B cell (primary cell): ENCODE results near the gene LIMCH1. TPM values are rescaled to one million over a fixed set of nuclear protein-coding genes. Genes with fewer than 3 reads are reported as not detected.

Source experiments
- ATAC-seq: fragments of 200-7000 bp; cut with Tn5 transposase; one replicate; pipeline ENCODE4 v1.10.0; 2021; ENCODE audit warnings: low read depth, mild to moderate bottlenecking, moderate number of reproducible peaks, moderate library complexity
- CTCF ChIA-PET: fragments of 350-600 bp; sonication (Branson Sonifier 250); formaldehyde crosslinking; loops from one replicate; lab custom pipeline; 2021; ENCODE audit warnings: antibody characterized with exemption, inconsistent platforms; lab: Charles Lee
- POLR2A ChIA-PET: fragments of 350-600 bp; sonication (Branson Sonifier 250); formaldehyde crosslinking; loops from one replicate; lab custom pipeline; 2021; ENCODE audit warnings: antibody characterized with exemption; lab: Charles Lee
- DNase-seq: peaks from one replicate; pipeline ENCODE4 v3.0.0; 2013
- H2AFZ ChIP-seq: 2 replicates; pipeline ENCODE4 v1.6.1; 2012; ENCODE audit warnings: mild to moderate bottlenecking, low read depth, low read length; ENCODE audit not compliant: insufficient read depth, poor library complexity, severe bottlenecking
- H3K27ac ChIP-seq, 2 donors: 1 replicate in 1 of 2; 2 replicates in 1 of 2; pipeline ENCODE4 v1.5.1; 2012 to 2013; ENCODE audit warnings: low read length in 2 of 2, mild to moderate bottlenecking in 2 of 2, moderate library complexity in 1 of 2
- H3K27me3 ChIP-seq, 4 experiments: fragments of 200-600 bp in 1 of 4; sonication (generic) in 1 of 4; replicated peaks in 1 of 4; 1 replicate in 2 of 4; 2 replicates in 2 of 4; pipeline versions ENCODE4 v1.6.1 to v1.7.0; 2013 to 2016; ENCODE audit warnings: low read length in 3 of 4, mild to moderate bottlenecking in 2 of 4, mixed read lengths in 1 of 4, moderate library complexity in 1 of 4; ENCODE audit not compliant: insufficient read depth in 4 of 4, control insufficient read depth in 3 of 4; ENCODE audit errors: control extremely low read depth in 1 of 4
- H3K36me3 ChIP-seq, 2 experiments: replicated peaks in 1 of 2; 1 replicate in 1 of 2; 2 replicates in 1 of 2; pipeline versions ENCODE4 v1.6.1 to v1.7.1; 2013; ENCODE audit warnings: low read length in 1 of 2; ENCODE audit not compliant: insufficient read depth in 2 of 2, control insufficient read depth in 1 of 2; ENCODE audit errors: control extremely low read depth in 1 of 2, extremely low read depth in 1 of 2
- H3K4me1 ChIP-seq, 2 donors: fragments of 200-600 bp in 1 of 2; sonication (generic) in 1 of 2; 1 replicate in 1 of 2; 2 replicates in 1 of 2; pipeline versions ENCODE4 v1.5.1 to v1.6.1; 2013 to 2017; ENCODE audit warnings: low read length in 2 of 2; ENCODE audit not compliant: control insufficient read depth in 2 of 2, insufficient read depth in 2 of 2
- H3K4me2 ChIP-seq: replicated peaks from 2 replicates; pipeline ENCODE3; 2012; ENCODE audit warnings: mild to moderate bottlenecking, low read depth, low read length; ENCODE audit not compliant: poor library complexity, severe bottlenecking
- H3K4me3 ChIP-seq, 5 experiments: fragments of 200-600 bp in 1 of 5; sonication (generic) in 1 of 5; 1 replicate in 3 of 5; 2 replicates in 2 of 5; pipeline versions ENCODE4 v1.5.1 to v1.7.0; 2011 to 2016; ENCODE audit warnings: low read length in 4 of 5, mild to moderate bottlenecking in 4 of 5, low read depth in 2 of 5, control low read depth in 1 of 5, moderate library complexity in 1 of 5; ENCODE audit not compliant: insufficient read depth in 1 of 5; ENCODE audit errors: control extremely low read depth in 1 of 5, extremely low read depth in 1 of 5
- H3K79me2 ChIP-seq: fragments of 200-600 bp; sonication (generic); one replicate; pipeline ENCODE4 v1.6.0; 2016; ENCODE audit warnings: low read length; ENCODE audit not compliant: control insufficient read depth, insufficient read depth
- H3K9ac ChIP-seq: fragments of 200-600 bp; sonication (generic); 2 replicates; pipeline ENCODE4 v1.6.1; 2017; ENCODE audit warnings: mild to moderate bottlenecking, low read length, moderate library complexity
- H3K9me3 ChIP-seq, 3 donors: one replicate each; pipeline versions ENCODE4 v1.6.1 to v1.7.1; 2013; ENCODE audit warnings: low read length in 2 of 3; ENCODE audit not compliant: control insufficient read depth in 2 of 3, insufficient read depth in 1 of 3; ENCODE audit errors: control extremely low read depth in 1 of 3
- H4K20me1 ChIP-seq: 2 replicates; pipeline ENCODE4 v1.6.0; 2012; ENCODE audit warnings: mild to moderate bottlenecking, low read length; ENCODE audit not compliant: insufficient read depth, control insufficient read depth, poor library complexity, severe bottlenecking
- H3K27ac Mint-ChIP-seq: one replicate; pipeline ENCODE4 v1.8.0; 2021; ENCODE audit warnings: mixed read lengths
- H3K27me3 Mint-ChIP-seq: one replicate; pipeline ENCODE4 v1.8.0; 2021; ENCODE audit warnings: mixed read lengths
- H3K4me1 Mint-ChIP-seq: one replicate; pipeline ENCODE4 v1.8.0; 2021; ENCODE audit warnings: mixed read lengths
- H3K4me3 Mint-ChIP-seq: one replicate; pipeline ENCODE4 v1.8.0; 2021; ENCODE audit warnings: mixed read lengths
- H3K9me3 Mint-ChIP-seq: one replicate; pipeline ENCODE4 v1.8.0; 2022; ENCODE audit warnings: mixed read lengths; ENCODE audit not compliant: insufficient read depth
- CTCF ChIP-seq: fragments of 200-600 bp; IDR thresholded peaks from one replicate; pipeline ENCODE4 v1.8.0; 2022; ENCODE audit warnings: antibody characterized with exemption, mild to moderate bottlenecking
- EZH2 ChIP-seq: IDR thresholded peaks from 2 replicates; pipeline ENCODE4 v1.6.1; 2012; ENCODE audit warnings: borderline replicate concordance, low read depth, mild to moderate bottlenecking, moderate library complexity, low read length; ENCODE audit not compliant: insufficient read depth, poor library complexity, severe bottlenecking
- WGBS: methylation state at CpG from one replicate; pipeline ENCODE4 v1.1.5; 2013; ENCODE audit warnings: missing lambda C conversion rate; ENCODE audit not compliant: insufficient coverage; 5-methylcytosine and 5-hydroxymethylcytosine counted together
- intact Hi-C: fragments of 100-400 bp; cut with micrococcal nuclease; formaldehyde crosslinking; loops from one replicate; pipeline ENCODE4 v1.10.0; 2022
- polyA plus RNA-seq: library from polyadenylated mRNA; depleted of rRNA; stranded (reverse); fragments of >200 nt; gene quantifications from 2 replicates; pipeline ENCODE4 v1.2.3, GENCODE V29; 2012
- total RNA-seq, 2 donors: library from RNA; stranded (reverse); fragments of 120-200 nt in 1 of 2; gene quantifications; 1 replicate in 1 of 2; 2 replicates in 1 of 2; pipeline versions ENCODE4 v1.2.3 to v1.2.4, GENCODE V29; 2013 to 2022

LIMCH1 gene
- total and polyA plus RNA-seq, 2 donors (not counting 1 experiment from before 2014, with no cell fraction given), result not detected

GRCh38 chr4:41573502-41574001, 35.6 kb downstream of the LIMCH1 start:
- Mint-ChIP-seq H3K27me3 (peaks cover 2% of the 10 kb centered on the region), H3K27ac (no peak overlapping the region), H3K4me3 (no peak overlapping the region), H3K9me3 (no peaks in the 10 kb centered on the region), H3K4me1 (no peaks in the 10 kb centered on the region)
- H4K20me1 ChIP-seq, result no peaks in the 10 kb centered on the region
- H3K79me2 ChIP-seq, result no peaks in the 10 kb centered on the region
- POLR2A ChIA-PET, result no interaction called here
- H3K4me1 ChIP-seq, result no peaks in the 10 kb centered on the region
- TF ChIP-seq EZH2 (no peak), CTCF (no peak)
- H3K9me3 ChIP-seq, result no peaks in the 10 kb centered on the region
- no CpG with 5 or more reads among the region's 4 CpGs for WGBS
- no peak overlapping the region for H2AFZ ChIP-seq
- no peak overlapping the region for H3K9ac ChIP-seq
- intact Hi-C loops, result no loop called here
- H3K4me2 ChIP-seq, result no peak overlapping the region
- no peaks in the 10 kb centered on the region for H3K27me3 ChIP-seq
- H3K36me3 ChIP-seq, result no peaks in the 10 kb centered on the region
- no peak overlapping the region for H3K27ac ChIP-seq
- H3K4me3 ChIP-seq, result no peak overlapping the region
- no peak for ATAC-seq
- DNase-seq, result no peak
- CTCF ChIA-PET, result no interaction called here

- Histone ChIP-seq H3K27ac (no peak overlapping the region), H4K20me1 (no peaks in the 10 kb centered on the region), H3K4me3 (no peak overlapping the region), H3K4me1 (no peaks in the 10 kb centered on the region), H3K27me3 (no peaks in the 10 kb centered on the region), H3K79me2 (no peaks in the 10 kb centered on the region), H3K36me3 (no peaks in the 10 kb centered on the region), H3K4me2 (no peak overlapping the region), H3K9me3 (no peaks in the 10 kb centered on the region), H2AFZ (no peak overlapping the region), H3K9ac (no peak overlapping the region)
- no CpG with 5 or more reads among the region's 4 CpGs for WGBS
- ChIA-PET CTCF (no interaction called here), POLR2A (no interaction called here)
- ATAC-seq (no peak), DNase-seq (no peak)
- Mint-ChIP-seq H3K9me3 (no peaks in the 10 kb centered on the region), H3K4me3 (no peak overlapping the region), H3K27me3 (peaks cover 2% of the 10 kb centered on the region), H3K27ac (no peak overlapping the region), H3K4me1 (no peaks in the 10 kb centered on the region)
- TF ChIP-seq EZH2 (no peak), CTCF (no peak)
- intact Hi-C loops, result no loop called here
Measured at GRCh38 chr4:41575207-41575606, 37.2 kb downstream of the LIMCH1 start.
